Kidney epithelial cell (primary cell): ENCODE data around the gene WDFY1. TPM values are rescaled to one million over a fixed set of nuclear protein-coding genes. Genes with fewer than 3 reads are reported as not detected.

Source experiments
- DNase-seq: peaks from one replicate; pipeline ENCODE4 v3.0.0-alpha.2; 2010; ENCODE audit warnings: low read depth
- H3K27me3 ChIP-seq: 2 replicates; pipeline ENCODE4 v1.6.0; 2011; ENCODE audit warnings: low read length; ENCODE audit not compliant: control insufficient read depth, insufficient read depth
- H3K36me3 ChIP-seq: 2 replicates; pipeline ENCODE4 v1.5.1; 2011; ENCODE audit warnings: low read length; ENCODE audit not compliant: control insufficient read depth, insufficient read depth
- H3K4me3 ChIP-seq: 2 replicates; pipeline ENCODE4 v1.5.1; 2011; ENCODE audit warnings: low read depth, mild to moderate bottlenecking, control low read depth, low read length
- total RNA-seq: library from RNA; depleted of rRNA; stranded (reverse); fragments of >200 nt; gene quantifications from 2 replicates; pipeline ENCODE4 v1.2.3, GENCODE V29; 2015
- TF ChIP-seq, protein P1 (sequence below): IDR thresholded peaks from 2 replicates; pipeline ENCODE4 v1.5.1; 2011; ENCODE audit warnings: mild to moderate bottlenecking, moderate library complexity, low read length, control low read depth, inconsistent platforms; ENCODE audit not compliant: insufficient read depth, poor library complexity, severe bottlenecking

Gene WDFY1
- total RNA-seq, 1 donor from 2014 or later: 47.3 TPM

DNA sequence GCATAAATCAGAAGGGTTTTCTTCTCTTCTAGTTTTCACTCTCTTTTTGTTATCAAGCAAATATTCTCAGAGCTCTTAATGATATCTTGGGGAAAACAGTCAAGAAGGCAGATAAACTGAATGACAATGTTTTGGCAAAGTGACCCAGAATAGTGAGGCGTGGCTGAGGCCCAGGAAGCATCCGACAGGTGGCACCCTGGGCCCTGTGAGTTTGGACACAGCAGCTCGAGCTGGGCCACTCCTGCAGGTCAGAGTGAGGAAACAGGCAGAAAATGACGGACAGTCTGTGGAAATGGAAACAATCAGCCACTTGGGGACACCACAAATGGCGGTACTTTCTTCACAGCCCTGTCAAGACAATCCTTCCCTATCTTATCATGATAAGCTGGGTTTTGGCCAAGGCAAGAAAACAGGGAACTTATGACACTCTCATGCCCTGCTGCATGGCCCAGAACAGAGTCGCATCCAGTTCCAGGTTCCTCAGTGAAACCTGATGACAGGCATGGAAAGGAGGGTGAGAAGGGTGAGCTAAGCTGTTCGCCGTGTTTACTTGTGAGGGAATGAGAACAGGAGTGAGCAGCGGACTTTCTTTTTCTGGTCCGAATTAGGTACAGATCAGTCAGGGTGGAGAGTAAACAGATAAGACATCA, 44.2 kb upstream of the WDFY1 start:
- TF ChIP-seq, protein P1, sequence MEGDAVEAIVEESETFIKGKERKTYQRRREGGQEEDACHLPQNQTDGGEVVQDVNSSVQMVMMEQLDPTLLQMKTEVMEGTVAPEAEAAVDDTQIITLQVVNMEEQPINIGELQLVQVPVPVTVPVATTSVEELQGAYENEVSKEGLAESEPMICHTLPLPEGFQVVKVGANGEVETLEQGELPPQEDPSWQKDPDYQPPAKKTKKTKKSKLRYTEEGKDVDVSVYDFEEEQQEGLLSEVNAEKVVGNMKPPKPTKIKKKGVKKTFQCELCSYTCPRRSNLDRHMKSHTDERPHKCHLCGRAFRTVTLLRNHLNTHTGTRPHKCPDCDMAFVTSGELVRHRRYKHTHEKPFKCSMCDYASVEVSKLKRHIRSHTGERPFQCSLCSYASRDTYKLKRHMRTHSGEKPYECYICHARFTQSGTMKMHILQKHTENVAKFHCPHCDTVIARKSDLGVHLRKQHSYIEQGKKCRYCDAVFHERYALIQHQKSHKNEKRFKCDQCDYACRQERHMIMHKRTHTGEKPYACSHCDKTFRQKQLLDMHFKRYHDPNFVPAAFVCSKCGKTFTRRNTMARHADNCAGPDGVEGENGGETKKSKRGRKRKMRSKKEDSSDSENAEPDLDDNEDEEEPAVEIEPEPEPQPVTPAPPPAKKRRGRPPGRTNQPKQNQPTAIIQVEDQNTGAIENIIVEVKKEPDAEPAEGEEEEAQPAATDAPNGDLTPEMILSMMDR: no peak
- no peak for DNase-seq

DNA sequence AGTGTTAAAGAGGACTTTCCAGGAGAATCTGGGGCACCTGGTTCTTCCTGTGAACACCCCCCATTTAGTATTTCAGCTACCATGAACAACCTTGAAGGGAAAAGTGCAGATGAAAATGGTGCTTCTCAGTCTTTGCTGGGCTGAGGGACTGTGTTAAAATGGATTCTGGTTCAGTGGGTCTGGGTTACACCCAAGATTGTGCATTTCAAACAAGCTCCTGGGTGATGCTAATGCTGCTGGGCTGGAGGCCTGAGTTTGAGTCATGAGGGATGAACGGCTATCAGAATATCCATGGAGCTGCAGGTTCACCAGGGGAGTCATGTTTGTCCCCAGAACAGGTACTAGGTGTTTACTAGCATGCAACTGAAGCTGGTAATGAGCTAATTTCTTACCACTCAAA, 36.1 kb upstream of the WDFY1 start:
- H3K27me3 ChIP-seq: no peaks in the 10 kb centered on the region
- H3K36me3 ChIP-seq: no peaks in the 10 kb centered on the region
- TF ChIP-seq, protein P1: no peak
- no peak for DNase-seq
- H3K4me3 ChIP-seq: no peak overlapping the region

More for the DNA sequence above, 44.2 kb upstream of the WDFY1 start:
- Histone ChIP-seq H3K36me3 (no peaks in the 10 kb centered on the region), H3K27me3 (no peaks in the 10 kb centered on the region), H3K4me3 (no peak overlapping the region)

DNA sequence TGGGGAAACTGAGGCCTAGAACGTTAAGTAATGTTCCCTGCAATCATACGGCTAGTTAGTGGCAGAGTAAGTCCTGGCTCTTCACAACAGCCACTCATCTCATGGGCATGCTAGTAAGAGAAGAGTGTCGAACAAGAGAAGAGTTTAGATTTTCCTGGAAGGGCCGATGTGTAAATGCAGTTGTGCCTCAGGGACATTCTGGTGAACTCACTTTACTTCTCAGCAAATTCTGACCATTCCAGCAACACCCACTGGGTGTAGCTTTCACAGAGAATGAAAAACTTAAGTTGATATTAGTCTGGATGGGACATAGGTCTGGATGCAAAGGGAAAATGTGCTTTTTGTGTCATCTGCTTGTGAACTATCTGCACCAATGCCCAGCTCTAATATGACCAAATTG, 35.7 kb upstream of the WDFY1 start:
- TF ChIP-seq, protein P1: no peak
- Histone ChIP-seq H3K36me3 (no peaks in the 10 kb centered on the region), H3K4me3 (no peak overlapping the region), H3K27me3 (no peaks in the 10 kb centered on the region)
- DNase-seq: no peak

GRCh38 chr2:223980397-223980735, 35.2 kb upstream of the WDFY1 start:
- no peak overlapping the region for H3K4me3 ChIP-seq

DNA sequence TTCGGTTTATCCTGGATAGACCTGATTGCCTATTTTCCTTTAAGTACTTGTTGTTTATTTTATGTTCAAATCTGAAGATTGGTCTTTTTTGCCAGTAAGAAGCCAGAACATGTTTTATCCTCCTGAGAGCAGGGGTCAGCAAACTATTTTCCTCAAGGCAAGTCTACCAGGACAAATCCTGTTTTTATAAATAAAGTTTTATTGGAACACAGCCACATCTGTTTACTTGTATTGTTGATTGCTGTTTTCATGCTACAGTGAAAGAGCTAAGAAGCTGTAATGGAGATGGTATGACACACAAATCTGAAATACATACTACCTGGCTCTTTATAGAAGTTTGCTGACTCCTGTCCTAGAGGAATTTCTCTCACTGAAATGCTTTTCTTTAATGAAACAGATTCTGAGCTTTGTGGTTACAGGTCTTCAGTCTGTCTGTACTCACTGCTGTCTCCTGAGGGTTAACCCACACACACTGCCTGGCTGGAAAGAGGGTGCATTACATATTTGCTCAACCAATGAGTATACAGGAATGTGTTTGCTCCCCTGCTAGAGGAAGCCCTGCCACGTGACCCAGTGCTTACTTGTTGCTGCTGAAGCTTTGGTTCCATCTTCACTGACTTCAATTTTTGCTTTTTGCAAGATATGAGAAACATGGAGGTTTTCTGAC, 34.7 kb upstream of the WDFY1 start:
- H3K36me3 ChIP-seq: no peaks in the 10 kb centered on the region
- DNase-seq: no peak
- H3K4me3 ChIP-seq: no peak overlapping the region
- no peaks in the 10 kb centered on the region for H3K27me3 ChIP-seq
- TF ChIP-seq, protein P1: no peak

More at GRCh38 chr2:223980397-223980735, 35.2 kb upstream of the WDFY1 start:
- no peaks in the 10 kb centered on the region for H3K36me3 ChIP-seq
- TF ChIP-seq, protein P1: no peak
- DNase-seq: no peak
- no peaks in the 10 kb centered on the region for H3K27me3 ChIP-seq
